Panc1 (cell line): ENCODE data around the gene EPHB1.

Experiments used
- CTCF ChIP-seq: fragments of 450-650 bp; IDR thresholded peaks from 2 replicates; pipeline ENCODE4 v1.5.1; 2017; ENCODE audit warnings: mild to moderate bottlenecking
- REST ChIP-seq, 2 experiments: IDR thresholded peaks; 2 replicates each; pipeline ENCODE4 v1.6.1; 2011 to 2012; ENCODE audit warnings: low read depth in 2 of 2, control low read depth in 1 of 2, low read length in 1 of 2, mild to moderate bottlenecking in 1 of 2, moderate library complexity in 1 of 2; ENCODE audit not compliant: insufficient read depth in 1 of 2

GRCh38 chr3:135163701-135164100 lies 368.6 kb downstream of the EPHB1 start:
- no peak for TF ChIP-seq REST (IDR thresholded peaks at IDR 0.05; ENCODE audit: insufficient read depth in 1 of 2, low read depth in 2 of 2, low read length in 1 of 2)
- TF ChIP-seq CTCF = no peak
